Non-pigmented ciliary epithelial cell (primary cell): ENCODE measurements around the gene PHIP.

Source experiments
- DNase-seq: peaks from one replicate; pipeline ENCODE4 v3.0.0-alpha.2; 2010; ENCODE audit warnings: low read depth

Gene PHIP

DNA sequence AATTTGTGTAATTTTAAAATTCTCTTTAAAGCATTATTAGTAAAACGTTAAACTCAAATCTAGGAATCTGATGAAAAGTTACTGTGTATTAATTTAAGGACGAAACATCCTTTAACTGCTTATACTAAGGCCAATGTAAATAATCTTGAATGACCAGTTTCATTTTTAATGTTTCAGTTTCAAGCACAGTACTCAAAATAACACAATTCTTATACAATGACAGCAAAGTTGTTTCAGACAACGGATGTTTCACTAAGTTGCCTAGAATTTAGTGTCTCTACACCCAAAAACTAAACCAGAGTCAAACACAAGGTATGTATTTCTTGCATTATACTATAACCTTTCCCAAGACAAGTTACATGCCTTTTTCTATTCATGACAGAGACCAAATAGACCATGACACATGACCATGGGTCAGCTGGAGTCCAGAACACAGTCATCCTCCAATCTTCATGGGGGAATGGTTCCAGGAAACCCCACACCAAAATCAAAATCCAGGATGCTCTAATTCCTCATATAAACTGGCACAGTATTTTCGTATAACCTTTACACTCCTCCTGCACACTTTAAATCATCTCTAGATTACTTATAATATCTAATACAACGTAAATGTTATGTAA, 7.7 kb downstream of the PHIP start:
- no peak for DNase-seq

DNA sequence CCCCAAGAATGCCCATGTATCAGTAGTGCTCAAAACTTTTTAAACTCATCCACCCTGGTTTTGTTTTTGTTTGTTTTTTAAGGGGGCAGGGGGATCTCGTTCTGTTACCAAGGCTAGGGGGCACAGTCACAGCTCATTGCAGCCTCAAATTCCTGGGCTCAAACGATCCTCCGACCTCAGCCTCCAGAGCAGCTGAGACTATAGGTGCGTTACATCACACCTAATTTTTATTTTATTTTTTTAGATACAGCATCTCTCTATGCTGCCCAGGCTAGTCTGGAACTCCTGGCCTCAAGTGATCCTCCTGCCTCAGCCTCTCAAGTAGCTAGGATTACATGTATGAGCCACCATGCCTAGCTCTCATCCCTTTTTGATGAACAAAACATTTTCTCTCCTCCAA, 11.2 kb downstream of the PHIP start:
- no peak for DNase-seq

DNA sequence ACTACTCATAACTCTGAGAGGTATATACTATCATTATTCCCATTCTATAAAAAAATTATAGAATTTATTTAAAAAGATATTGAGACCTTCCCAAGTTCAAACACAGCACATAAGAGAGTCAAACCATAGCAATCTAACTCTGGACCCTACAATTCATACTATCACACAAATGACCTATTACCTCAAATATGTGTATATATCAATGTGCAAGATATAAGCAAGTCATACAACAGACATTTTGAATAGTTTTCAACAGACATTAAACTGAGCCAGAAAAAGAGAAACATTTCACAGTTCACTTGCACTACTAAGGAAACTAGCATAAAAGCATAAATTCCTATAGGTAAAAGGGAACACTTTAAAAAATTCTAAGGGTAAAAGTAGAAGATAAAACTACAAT, 11.7 kb downstream of the PHIP start:
- DNase-seq = no peak

DNA sequence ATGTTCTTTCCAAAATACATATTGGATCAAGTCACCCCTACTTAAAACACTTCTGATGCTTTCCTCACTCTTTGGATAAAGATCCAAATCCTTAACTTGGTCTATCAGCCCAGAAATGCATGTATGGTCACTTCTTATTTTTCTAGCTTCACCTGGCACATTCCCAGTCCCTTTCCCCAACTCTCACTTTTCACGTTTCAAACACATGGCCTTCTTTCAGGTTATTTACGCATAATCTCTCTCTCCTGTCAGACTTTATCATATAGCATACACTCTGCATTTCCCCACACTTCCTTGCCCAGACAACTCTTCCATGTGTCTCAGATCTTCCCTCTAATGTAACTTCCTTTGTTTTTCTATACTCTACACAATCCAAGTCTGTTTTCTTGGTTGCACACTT, 12.8 kb downstream of the PHIP start:
- DNase-seq = no peak

DNA sequence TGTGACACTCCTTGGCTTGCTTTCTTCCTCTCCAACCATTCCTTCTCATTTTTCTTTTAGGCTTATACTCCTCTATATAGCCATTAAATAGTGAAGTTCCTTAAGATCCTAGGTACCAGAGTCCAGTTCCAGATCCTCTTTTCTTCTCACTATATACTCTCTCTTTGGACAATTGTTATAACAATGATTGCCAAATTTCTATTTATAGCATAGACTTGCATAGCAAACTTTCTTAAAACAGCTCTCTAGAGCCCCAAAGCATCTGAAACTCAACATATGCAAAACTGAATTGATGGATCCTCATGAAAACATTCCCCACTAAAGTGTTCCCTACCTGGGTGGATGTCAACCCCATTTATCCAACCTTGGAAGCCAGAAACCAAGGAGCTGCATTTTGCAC, 13.4 kb downstream of the PHIP start:
- DNase-seq = no peak

DNA sequence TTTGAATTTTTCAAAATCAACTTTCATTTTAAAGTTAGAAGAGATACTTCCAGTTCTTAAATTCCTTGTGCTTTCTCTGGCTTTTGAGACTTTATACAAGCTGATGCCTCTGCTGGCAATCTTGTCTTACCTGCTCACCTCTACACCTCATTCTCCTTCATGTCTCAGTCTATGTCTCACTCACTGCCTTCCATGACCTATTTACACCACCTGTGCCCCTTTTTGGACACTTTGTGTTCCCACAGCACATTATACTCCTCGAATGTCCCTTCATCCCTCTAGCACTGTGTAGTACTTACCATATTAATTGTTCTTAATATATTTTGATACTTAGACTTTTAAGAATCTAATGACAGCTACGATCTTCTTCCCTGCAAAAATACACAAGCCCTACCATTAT, 15.3 kb downstream of the PHIP start:
- no peak for DNase-seq

DNA sequence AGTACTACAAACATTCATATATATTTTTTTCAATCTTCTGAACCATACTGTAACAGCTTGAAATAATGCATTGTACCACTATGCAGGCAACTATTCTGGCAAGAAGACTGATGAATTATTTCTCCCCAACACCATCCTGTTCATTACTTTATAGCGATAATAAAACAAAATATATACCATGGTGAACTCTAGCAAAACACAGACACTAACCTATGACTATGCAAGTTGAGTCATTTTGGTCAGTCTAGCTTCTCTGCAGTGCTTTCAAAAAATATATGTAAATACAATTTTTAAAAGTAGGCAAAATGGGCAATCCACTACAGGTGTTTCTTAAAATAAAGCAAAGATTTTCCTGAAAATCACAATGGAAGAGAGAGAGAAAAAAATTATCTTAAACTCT, 20.3 kb downstream of the PHIP start:
- no peak for DNase-seq

DNA sequence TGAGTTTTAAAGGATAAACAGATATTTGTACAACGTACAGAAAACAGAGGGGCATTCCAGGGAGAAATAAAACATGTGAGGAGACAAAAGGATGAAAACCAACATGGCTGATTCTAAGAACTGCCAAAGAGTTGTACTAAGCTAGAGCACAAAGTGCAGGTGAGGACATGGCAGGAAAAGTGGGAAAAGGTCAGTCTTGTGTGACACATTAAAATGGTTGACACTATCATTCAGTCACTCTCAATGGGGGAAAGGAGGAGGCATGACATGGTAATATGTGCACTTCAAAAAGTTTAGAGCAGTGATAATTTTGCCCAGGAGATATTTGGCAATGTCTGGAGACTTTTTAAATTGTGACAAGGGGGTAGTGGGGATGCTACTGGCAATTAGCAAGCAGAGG, 21.8 kb downstream of the PHIP start:
- DNase-seq = no peak

DNA sequence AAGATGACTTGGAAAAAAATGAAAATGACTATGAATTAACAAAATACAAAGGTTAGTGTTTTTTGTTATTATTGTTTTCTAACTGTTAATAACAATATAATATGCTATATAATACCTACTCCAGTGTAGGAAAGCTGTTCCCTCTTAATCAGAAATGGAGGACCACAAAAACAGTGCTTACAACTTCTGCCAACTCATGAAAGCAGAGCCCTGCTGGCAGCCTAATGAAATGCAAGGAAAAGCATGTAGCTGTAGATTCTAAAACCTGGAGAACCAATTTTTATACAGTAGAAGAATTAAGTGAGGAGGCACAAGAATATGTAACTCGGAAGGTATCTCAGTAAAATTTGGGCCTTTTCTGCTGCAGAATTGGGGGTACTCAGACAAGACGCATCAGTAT, 29.4 kb downstream of the PHIP start:
- no peak for DNase-seq

DNA sequence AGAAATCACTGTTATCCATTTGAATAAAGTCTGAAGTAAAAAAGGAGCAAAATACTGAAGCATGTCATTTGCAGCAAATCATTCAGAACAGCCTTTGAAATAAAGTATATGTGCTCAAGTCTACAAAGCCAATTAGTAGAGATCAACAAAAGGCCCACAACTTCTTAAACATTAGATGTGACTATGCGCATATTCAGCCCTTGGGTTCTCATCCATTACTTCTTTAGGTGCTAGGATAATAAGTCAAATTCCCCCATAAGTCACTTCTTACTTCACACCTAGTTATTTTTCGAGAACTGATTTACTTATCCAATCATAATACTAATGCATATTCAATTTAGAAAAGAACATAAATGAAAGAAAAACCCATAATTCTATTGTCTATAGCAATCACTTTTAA, 31.0 kb downstream of the PHIP start:
- no peak for DNase-seq

DNA sequence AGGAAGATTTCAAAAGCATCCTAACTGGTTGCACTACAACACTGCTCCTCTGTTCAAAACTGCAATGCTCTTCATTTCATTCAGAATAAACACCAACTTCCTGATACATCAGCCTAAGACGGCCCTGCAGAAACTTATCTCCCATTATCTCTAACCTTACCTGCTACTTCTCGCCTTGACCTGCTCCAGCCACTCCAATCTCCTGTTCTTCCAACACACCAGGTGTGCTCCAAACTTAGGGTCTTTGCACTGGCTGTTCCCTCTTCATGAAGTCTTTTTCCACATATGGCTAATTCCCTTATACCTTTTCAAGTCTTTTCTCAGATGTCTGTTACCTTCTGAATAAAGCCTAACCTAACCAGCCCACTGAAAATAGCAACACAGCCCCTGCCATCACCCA, 32.1 kb downstream of the PHIP start:
- DNase-seq = no peak

DNA sequence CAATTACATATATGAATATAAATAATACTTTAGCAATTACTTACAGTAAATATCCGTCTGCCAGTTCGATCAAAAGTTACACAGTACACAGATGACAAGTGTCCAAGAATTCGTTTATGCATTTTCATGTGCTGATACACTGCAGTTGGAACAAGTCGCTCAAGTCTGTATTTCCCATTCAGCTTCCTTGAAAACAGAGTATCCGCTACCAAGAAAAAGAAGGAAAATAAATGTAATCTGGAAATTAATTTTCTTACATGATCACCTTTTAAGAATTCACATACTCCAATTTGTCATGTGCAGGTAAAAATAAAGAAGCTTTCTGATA, 35.3 kb downstream of the PHIP start:
- DNase-seq = no peak

DNA sequence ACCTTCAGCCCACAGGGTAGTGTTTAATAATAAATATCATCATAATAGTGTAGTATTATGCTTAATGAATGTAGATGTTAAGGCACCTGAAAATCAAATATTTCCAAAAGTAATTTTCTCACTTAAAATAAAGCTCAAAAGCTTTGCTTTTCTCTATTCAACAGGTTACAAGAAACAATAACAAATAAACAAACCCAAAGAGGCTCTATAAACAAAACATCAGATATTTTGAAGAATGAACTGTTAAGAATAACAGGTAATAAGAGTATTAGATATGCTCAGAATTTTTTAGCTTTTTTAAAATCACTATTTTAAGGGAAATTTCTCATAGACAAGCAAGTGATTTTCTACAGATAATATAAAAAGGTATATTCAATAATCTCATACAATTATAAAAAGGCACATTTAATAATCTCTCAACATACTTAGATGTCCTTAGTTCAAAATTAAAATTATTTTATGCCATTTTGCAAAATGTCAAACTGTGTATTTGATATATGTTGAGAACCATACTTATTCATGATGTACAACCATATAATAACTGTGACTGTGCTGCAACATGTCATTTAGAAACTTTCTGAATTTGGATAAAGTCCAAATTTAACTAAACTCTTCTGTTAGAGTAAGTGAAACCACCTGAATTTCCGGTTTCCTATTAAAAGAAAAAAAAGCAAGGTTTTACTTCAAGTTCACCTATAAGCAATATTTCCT, 35.8 kb downstream of the PHIP start:
- no peak for DNase-seq

DNA sequence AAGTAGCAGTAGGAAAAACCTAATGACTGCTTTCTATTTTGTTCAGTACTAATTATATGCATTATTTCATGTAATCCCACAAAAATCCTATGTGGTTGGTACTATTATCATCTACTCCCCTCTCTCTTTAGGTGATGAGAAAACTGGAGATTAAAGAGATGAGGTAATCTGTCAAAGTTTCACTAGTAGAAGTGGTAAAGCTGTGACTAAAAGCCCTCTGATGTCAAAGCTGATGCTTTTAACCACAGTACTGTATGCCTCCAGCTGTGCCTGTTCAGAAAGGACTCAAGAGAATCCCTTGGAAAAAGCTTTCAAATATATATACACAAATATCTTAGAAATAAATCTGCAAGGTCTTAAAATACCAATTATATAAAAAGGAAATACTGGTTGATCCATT, 38.0 kb downstream of the PHIP start:
- peak; percentile 45 for DNase-seq

DNA sequence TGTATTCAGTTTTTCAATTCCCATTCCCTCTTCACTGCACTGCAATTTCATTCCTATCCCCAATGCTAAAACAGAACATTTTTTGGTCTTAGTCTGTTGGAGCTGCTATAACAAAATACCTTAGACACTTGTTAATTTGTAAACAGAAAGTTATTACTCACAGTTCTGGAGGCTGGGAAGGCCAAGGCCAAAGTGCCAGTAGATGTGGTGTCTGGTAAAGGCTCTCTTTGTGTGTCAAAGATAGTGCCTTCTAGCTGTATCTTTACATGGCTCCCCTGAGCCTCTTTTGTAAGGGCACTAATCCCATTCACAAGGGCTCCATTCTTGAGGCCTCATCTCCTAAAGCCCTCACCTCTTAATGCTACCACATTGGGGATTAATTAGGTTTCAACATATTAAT, 40.0 kb downstream of the PHIP start:
- DNase-seq = no peak

DNA sequence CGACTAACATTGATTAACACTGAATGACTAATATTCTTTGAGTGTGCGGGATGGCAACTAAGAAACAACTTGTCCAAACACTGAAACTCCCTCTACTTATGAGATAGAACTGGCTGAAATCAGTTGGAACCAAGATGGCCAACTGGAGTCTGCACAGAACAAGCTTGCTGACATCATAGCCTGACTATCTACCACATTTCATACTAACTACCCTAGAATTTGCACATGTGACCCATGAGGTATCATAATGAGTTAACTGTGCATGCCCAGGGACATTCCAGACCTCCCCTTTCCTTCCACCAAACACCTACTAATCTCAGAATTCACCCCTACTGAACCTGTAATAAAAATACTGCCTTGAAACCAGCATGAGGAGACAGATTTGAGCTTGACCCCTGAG, 43.2 kb downstream of the PHIP start:
- no peak for DNase-seq

DNA sequence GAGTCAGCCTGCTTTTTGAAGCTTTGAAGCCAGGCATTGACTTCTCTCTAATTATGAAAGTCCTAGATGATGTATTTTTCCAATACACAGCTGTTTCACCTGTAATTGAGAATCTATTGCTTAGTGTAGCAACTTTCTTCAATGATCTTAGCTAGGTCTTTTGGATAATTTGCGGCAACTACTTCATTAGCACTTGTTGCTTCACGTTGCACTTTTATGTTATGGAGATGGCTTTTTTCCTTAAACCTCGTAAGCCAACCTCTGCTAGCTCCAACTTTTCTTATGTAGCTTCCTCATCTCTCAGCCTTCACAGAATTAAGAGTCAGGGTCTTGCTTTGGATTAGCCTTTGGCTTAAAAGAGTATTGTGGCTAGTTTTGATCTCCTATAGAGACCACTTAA, 44.8 kb downstream of the PHIP start:
- no peak for DNase-seq

DNA sequence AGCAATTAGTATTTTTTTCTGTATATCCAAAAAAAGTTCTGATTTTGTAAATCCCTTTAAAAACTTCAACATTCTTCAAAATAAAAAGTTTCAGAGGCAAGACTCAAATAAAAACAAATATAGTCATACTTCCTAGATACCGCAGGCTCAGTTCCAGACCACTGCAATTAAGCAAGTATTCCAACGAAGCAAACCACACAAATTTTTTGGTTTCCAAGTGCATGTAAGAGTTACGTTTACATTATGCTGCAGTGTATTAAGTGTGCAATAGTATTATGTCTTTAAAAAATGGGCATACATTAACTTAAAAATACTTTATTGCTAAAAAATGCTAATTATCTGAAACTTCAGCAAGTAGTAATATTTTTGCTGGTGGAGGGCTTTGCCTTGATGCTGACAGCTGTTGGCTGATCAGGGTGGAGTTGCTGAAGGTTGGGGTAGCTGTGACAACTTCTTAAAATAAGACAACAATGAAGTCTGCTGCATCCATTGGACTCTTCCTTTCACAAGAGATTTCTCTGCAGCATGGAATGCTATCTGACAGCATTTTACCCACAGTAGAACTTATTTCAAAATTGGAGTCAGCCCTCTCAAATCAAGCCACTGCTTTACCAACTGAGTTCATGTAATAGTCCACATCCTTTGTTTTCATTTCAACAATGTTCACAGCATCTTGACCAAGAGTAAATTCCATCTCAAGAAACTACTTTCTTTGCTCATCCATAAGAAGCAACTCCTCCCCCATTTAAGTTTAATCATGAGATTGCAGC, 46.0 kb downstream of the PHIP start:
- no peak for DNase-seq

DNA sequence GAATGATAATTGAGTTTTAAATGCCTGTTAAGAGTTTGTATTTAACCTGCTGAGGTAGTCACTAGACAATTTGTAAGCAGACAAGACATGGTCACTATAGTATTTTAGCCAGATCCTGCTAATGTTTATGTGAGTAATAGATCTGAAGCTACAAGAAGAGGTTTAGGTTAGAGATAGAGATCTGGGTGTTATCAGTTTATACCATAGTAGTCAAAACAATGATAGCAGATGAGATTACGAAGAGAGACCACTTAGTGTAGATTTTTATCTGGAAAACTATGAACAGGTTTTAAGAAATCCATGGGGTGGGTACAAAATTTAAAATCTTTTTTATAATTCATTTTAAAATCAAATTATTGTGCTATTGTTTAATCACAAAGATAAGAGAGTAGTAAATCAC, 47.5 kb downstream of the PHIP start:
- no peak for DNase-seq

DNA sequence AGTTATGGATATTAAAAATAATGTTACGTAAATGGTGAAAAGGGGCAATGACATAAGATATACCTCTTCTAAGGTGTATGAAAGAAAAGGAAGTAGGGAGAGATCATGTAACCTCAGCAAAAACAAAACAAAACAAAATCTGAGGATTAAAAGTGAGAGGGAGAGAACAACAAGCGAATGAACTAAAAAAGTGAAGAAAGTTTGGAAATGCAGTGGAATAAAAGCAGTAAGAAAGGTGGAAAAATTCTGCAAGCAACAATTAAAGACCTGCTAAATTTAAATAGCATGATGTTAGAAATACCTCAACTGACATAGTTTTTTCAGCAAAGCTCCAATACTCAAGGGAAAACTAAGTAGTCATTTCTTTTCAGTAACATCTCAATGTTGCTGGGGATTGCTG, 48.0 kb downstream of the PHIP start:
- DNase-seq = no peak

DNA sequence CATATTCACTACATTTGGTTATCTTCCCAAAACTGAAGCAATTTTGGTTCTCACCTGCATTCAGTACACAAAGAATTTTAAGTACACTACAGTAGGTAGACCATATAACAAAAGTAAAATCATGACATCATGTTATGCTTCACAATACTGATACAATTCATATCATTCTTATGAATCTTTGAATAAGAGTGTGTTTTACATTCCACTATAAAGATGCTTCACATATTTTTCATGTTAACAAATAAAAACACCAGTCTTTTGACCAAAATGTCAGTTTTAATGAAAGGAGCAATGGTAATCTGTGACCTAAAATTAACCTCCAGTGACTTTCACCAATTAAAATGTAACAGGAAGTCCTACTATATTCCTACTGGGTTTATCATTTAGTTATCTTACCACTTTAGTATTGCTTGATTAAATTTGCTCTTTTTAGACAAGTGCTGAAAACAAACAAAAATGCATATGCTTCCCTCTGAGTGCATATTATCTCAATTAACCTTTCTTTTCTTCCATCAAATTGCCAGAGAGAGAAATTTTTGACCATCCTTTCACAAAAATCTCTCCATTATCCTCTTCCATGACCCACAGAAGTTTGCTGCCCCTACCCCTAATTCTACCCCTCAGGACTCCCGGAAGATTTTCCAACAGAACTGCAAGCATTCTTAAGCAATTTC, 49.3 kb downstream of the PHIP start:
- no peak for DNase-seq

DNA sequence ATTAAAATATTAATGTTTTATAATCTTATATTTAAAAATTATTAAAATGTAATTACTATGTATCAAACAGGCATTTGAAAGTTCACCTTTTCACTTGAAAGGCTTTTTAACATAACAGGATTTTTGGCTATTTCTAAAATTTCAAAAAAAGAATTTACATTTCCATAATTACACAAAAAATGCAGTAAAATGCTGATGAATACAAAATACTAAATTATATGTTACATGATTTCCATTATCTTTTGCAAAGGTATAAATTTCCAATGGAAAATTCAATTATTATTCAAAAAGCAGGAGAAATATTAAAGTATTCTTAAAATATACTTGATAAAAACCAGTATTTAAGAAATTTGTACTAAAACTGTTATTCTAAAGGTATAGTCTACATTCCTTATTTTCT, 66.1 kb downstream of the PHIP start:
- DNase-seq = no peak

DNA sequence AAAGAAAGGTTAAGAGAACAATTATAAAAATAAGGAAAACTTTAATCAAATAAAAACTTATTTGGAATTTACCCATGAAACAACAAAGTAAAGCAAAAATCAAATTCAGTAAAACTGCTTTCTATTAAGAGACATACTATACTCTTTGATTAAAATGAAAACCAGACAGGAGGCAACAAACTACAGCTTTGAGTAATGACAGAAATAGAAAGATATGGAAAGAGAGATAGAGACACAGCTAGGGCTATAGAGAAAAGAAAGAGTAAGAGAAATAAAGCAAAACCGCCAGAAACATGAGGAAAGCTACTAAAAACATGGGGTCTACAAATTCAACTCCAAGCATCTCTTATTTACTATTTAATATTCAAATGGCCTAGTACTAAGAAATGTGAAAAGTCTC, 67.6 kb downstream of the PHIP start:
- no peak for DNase-seq
